CD14-positive monocyte (primary cell): ENCODE results near the gene OR6C74. TPM values are rescaled to one million over a fixed set of nuclear protein-coding genes. Genes with fewer than 3 reads are reported as not detected.

Experiments used
- DNase-seq, 3 donors: peaks; one replicate each; pipeline ENCODE4 v3.0.0-alpha.2; 2011 to 2022
- H2AFZ ChIP-seq: 2 replicates; pipeline ENCODE4 v1.6.0; 2012; ENCODE audit warnings: mild to moderate bottlenecking, low read depth, low read length, inconsistent platforms; ENCODE audit not compliant: insufficient read depth, poor library complexity, severe bottlenecking
- H3K27ac ChIP-seq, 2 donors: 1 replicate in 1 of 2; 2 replicates in 1 of 2; pipeline ENCODE4 v1.5.1; 2012 to 2013; ENCODE audit warnings: low read length in 2 of 2, control low read depth in 1 of 2, inconsistent platforms in 1 of 2, low read depth in 1 of 2, mild to moderate bottlenecking in 1 of 2
- H3K27me3 ChIP-seq, 2 donors: one replicate each; pipeline versions ENCODE4 v1.6.0 to v1.6.1; 2011 to 2013; ENCODE audit warnings: low read length in 2 of 2; ENCODE audit not compliant: control insufficient read depth in 2 of 2, insufficient read depth in 2 of 2
- H3K36me3 ChIP-seq, 2 donors: replicated peaks in 1 of 2; 1 replicate in 1 of 2; 2 replicates in 1 of 2; pipeline versions ENCODE4 v1.5.1 to v1.6.1; 2012 to 2013; ENCODE audit warnings: low read length in 2 of 2, control low read depth in 1 of 2, inconsistent platforms in 1 of 2, mild to moderate bottlenecking in 1 of 2; ENCODE audit not compliant: insufficient read depth in 2 of 2, control insufficient read depth in 1 of 2
- H3K4me1 ChIP-seq, 2 donors: 1 replicate in 1 of 2; 2 replicates in 1 of 2; pipeline versions ENCODE4 v1.5.1 to v1.6.1; 2012 to 2013; ENCODE audit warnings: low read length in 2 of 2, control low read depth in 1 of 2, inconsistent platforms in 1 of 2, mild to moderate bottlenecking in 1 of 2, moderate library complexity in 1 of 2; ENCODE audit not compliant: insufficient read depth in 2 of 2, control insufficient read depth in 1 of 2
- H3K4me2 ChIP-seq: replicated peaks from 2 replicates; pipeline ENCODE3; 2012; ENCODE audit warnings: low read length, moderate library complexity, mild to moderate bottlenecking; ENCODE audit not compliant: poor library complexity, severe bottlenecking; ENCODE audit errors: extremely low read depth
- H3K4me3 ChIP-seq, 3 experiments: fragments of 200-600 bp in 1 of 3; sonication (generic) in 1 of 3; replicated peaks in 1 of 3; 1 replicate in 2 of 3; 2 replicates in 1 of 3; pipeline ENCODE4 v1.5.1; 2011 to 2013; ENCODE audit warnings: low read length in 3 of 3, mild to moderate bottlenecking in 3 of 3, control low read depth in 2 of 3, low read depth in 2 of 3, inconsistent platforms in 1 of 3, moderate library complexity in 1 of 3
- H3K79me2 ChIP-seq: 2 replicates; pipeline ENCODE4 v1.6.0; 2012; ENCODE audit warnings: mild to moderate bottlenecking, control low read depth, inconsistent platforms, low read length, moderate library complexity; ENCODE audit not compliant: insufficient read depth
- H3K9ac ChIP-seq: 2 replicates; pipeline ENCODE4 v1.6.0; 2017; ENCODE audit warnings: low read length, mild to moderate bottlenecking; ENCODE audit not compliant: insufficient read depth, poor library complexity, severe bottlenecking
- H3K9me3 ChIP-seq, 2 donors: replicated peaks in 1 of 2; 1 replicate in 1 of 2; 2 replicates in 1 of 2; pipeline versions ENCODE4 v1.5.1 to v1.6.1; 2012 to 2013; ENCODE audit warnings: low read length in 2 of 2, control low read depth in 1 of 2; ENCODE audit not compliant: control insufficient read depth in 1 of 2, insufficient read depth in 1 of 2
- H4K20me1 ChIP-seq: 2 replicates; pipeline ENCODE4 v1.6.0; 2012; ENCODE audit warnings: mild to moderate bottlenecking, low read length, control low read depth, moderate library complexity; ENCODE audit not compliant: insufficient read depth
- H3K27ac Mint-ChIP-seq, 7 donors: one replicate each; pipeline ENCODE4 v1.8.0; 2020; ENCODE audit warnings: mild to moderate bottlenecking in 7 of 7, mixed read lengths in 7 of 7, moderate library complexity in 6 of 7, inconsistent platforms in 2 of 7
- H3K27me3 Mint-ChIP-seq, 3 donors: one replicate each; pipeline ENCODE4 v1.8.0; 2021 to 2022; ENCODE audit warnings: low read depth in 3 of 3, mild to moderate bottlenecking in 3 of 3, mixed read lengths in 3 of 3, moderate library complexity in 3 of 3, inconsistent platforms in 1 of 3
- H3K36me3 Mint-ChIP-seq, 2 donors: one replicate each; pipeline ENCODE4 v1.8.0; 2020; ENCODE audit warnings: mixed read lengths in 2 of 2, inconsistent platforms in 1 of 2, mild to moderate bottlenecking in 1 of 2
- H3K4me1 Mint-ChIP-seq: one replicate; pipeline ENCODE4 v1.8.0; 2020; ENCODE audit warnings: mild to moderate bottlenecking, mixed read lengths
- H3K4me3 Mint-ChIP-seq, 2 donors: one replicate each; pipeline ENCODE4 v1.8.0; 2020; ENCODE audit warnings: mild to moderate bottlenecking in 2 of 2, mixed read lengths in 2 of 2, moderate library complexity in 1 of 2
- H3K9me3 Mint-ChIP-seq, 7 donors: one replicate each; pipeline ENCODE4 v1.8.0; 2020 to 2022; ENCODE audit warnings: mixed read lengths in 7 of 7, mild to moderate bottlenecking in 6 of 7, moderate library complexity in 6 of 7, inconsistent platforms in 2 of 7
- CTCF ChIP-seq: fragments of 200-600 bp; IDR thresholded peaks from one replicate; pipeline ENCODE4 v1.8.0; 2022; ENCODE audit warnings: antibody characterized with exemption, mild to moderate bottlenecking
- WGBS: methylation state at CpG from one replicate; pipeline ENCODE4 v1.1.5; 2013; ENCODE audit warnings: missing lambda C conversion rate; ENCODE audit not compliant: insufficient coverage; 5-methylcytosine and 5-hydroxymethylcytosine counted together
- intact Hi-C, 2 donors: fragments of 100-400 bp; cut with micrococcal nuclease; formaldehyde crosslinking; loops; one replicate each; pipeline versions ENCODE4 v1.15.0 to v1.15.1; 2023
- polyA minus RNA-seq: library from RNA; depleted of rRNA, polyadenylated mRNA; stranded (reverse); fragments of >200 nt; gene quantifications from 2 replicates; pipeline ENCODE4 v1.2.3, GENCODE V29; 2012
- polyA plus RNA-seq, 3 donors: library from polyadenylated mRNA; depleted of rRNA in 1 of 3; unstranded in 2 of 3; stranded (reverse) in 1 of 3; fragments of 300-500 nt in 2 of 3; fragments of >200 nt in 1 of 3; fragmentation: Illumina TruSeq in 2 of 3; gene quantifications; 1 replicate in 2 of 3; 2 replicates in 1 of 3; pipeline ENCODE4 v1.2.3, GENCODE V29; 2012 to 2021
- total RNA-seq, 12 experiments: library from RNA in 1 of 12; stranded (reverse) in 1 of 12; fragments of 120-200 nt in 1 of 12; gene quantifications; one replicate each; pipeline ENCODE4 v1.2.4 and lab custom pipeline; 2013 to 2026; ENCODE audit warnings: mixed read lengths in 6 of 12, inconsistent platforms in 1 of 12

The OR6C74 gene
- total RNA-seq (2013): not detected
- polyA plus RNA-seq: not detected
- not detected in 2 replicates for polyA minus RNA-seq
- 0 to 2.1 (median 0) reads per million in 11 experiments for total RNA-seq (lab: John Stamatoyannopoulos, UW)

- Histone ChIP-seq H3K27ac (no peak within 1 kb of the TSS), H2AFZ (no peak within 1 kb of the TSS), H3K36me3 (no peaks in the 10 kb centered on the region), H3K27me3 (peaks cover 0 to 2% of the 10 kb centered on the region in 2 donors), H3K79me2 (no peaks in the 10 kb centered on the region), H3K4me3 (no peak within 1 kb of the TSS), H3K4me2 (no peak within 1 kb of the TSS), H3K9me3 (no peaks in the 10 kb centered on the region), H3K9ac (no peak within 1 kb of the TSS), H3K4me1 (no peaks in the 10 kb centered on the region), H4K20me1 (no peaks in the 10 kb centered on the region)
- peaks cover 2 to 6% (median 6%) of the 10 kb centered on the region in 3 donors for H3K27me3 Mint-ChIP-seq
- peaks cover 0 to 3% (median 0%) of the 10 kb centered on the region in 7 donors for H3K9me3 Mint-ChIP-seq
- no peak for TF ChIP-seq CTCF
- intact Hi-C loops: no loop called here
- no peak for DNase-seq
- no peaks in the 10 kb centered on the region for H3K36me3 Mint-ChIP-seq
- WGBS: no CpG with 5 or more reads among the region's 3 CpGs
- no peaks in the 10 kb centered on the region for H3K4me1 Mint-ChIP-seq
- no peak within 1 kb of the TSS for H3K4me3 Mint-ChIP-seq
- H3K27ac Mint-ChIP-seq: no peak within 1 kb of the TSS
Measured at GRCh38 chr12:55244309-55244708, at the start of gene OR6C74. TSS of gene OR6C74 (plus strand) at chr12:55244609. CDS start at chr12:55247288, 2,679 bp downstream.

- Mint-ChIP-seq H3K27me3 (no peaks in the 10 kb centered on the region), H3K4me1 (no peaks in the 10 kb centered on the region), H3K4me3 (no peak within 1 kb of the TSS), H3K9me3 (peaks cover 0 to 1% (median 0%) of the 10 kb centered on the region in 7 donors), H3K36me3 (no peaks in the 10 kb centered on the region), H3K27ac (peak within 1 kb of the TSS in 1 of 7 donors; percentile 4)
- no peaks in the 10 kb centered on the region for H3K4me1 ChIP-seq
- no peaks in the 10 kb centered on the region for H3K9me3 ChIP-seq
- H3K4me2 ChIP-seq: no peak within 1 kb of the TSS
- no peaks in the 10 kb centered on the region for H3K27me3 ChIP-seq
- intact Hi-C loops: no loop called here
- no peak within 1 kb of the TSS for H3K4me3 ChIP-seq
- no peak within 1 kb of the TSS for H3K9ac ChIP-seq
- no peak within 1 kb of the TSS for H2AFZ ChIP-seq
- H3K36me3 ChIP-seq: no peaks in the 10 kb centered on the region
- H3K27ac ChIP-seq: no peak within 1 kb of the TSS
- no peak for TF ChIP-seq CTCF
- no peaks in the 10 kb centered on the region for H3K79me2 ChIP-seq
- WGBS: 100% methylated on average over 1 of the region's 2 CpGs
- no peak for DNase-seq
- H4K20me1 ChIP-seq: no peaks in the 10 kb centered on the region
Measured at GRCh38 chr12:55220725-55221124, 23.7 kb upstream of the OR6C74 start, which contains the start of gene OR10A7. TSS of gene OR10A7 (plus strand) at chr12:55221025. CDS start at chr12:55221025, 0 bp downstream.
